Pancreas (tissue), 10 donors: ENCODE results near the gene FAM120A. TPM values are rescaled to one million over a fixed set of nuclear protein-coding genes. Genes with fewer than 3 reads are reported as not detected.

ENCODE experiments used
- ATAC-seq, 4 donors: fragments of 200-7000 bp; cut with Tn5 transposase; one replicate each; pipeline versions ENCODE4 v1.8.0 to v1.9.1; 2020; ENCODE audit warnings: mild to moderate bottlenecking in 4 of 4, moderate library complexity in 4 of 4
- DNase-seq, 6 donors: peaks; one replicate each; pipeline ENCODE4 v3.0.0-alpha.2; 2020
- FAIRE-seq: peaks from 2 replicates; lab custom pipeline; 2012; peaks lifted over from hg19 to GRCh38; lab: Jason Lieb, UNC
- H3K27ac ChIP-seq, 4 donors: fragments of 200-600 bp; sonication (generic); 1 replicate in 3 of 4; 2 replicates in 1 of 4; pipeline versions ENCODE4 v1.5.0 to v1.8.0; 2020
- H3K27me3 ChIP-seq, 4 donors: fragments of 200-600 bp; one replicate each; pipeline ENCODE4 v1.8.0; 2021
- H3K36me3 ChIP-seq, 3 donors: fragments of 200-600 bp; sonication (generic) in 1 of 3; one replicate each; pipeline versions ENCODE4 v1.5.0 to v1.8.0; 2020 to 2021
- H3K4me1 ChIP-seq, 3 donors: fragments of 200-600 bp; one replicate each; pipeline ENCODE4 v1.8.0; 2021
- H3K4me3 ChIP-seq, 4 donors: fragments of 200-600 bp; sonication (generic) in 2 of 4; one replicate each; pipeline versions ENCODE4 v1.5.0 to v1.8.0; 2020 to 2021
- H3K9me3 ChIP-seq, 4 donors: fragments of 200-600 bp; one replicate each; pipeline ENCODE4 v1.8.0; 2021
- WGBS, 2 donors: extraction: QIAGEN DNeasy Blood & Tissue Kit; methylation state at CpG; one replicate each; pipeline ENCODE4 v1.1.7; 2013; 5-methylcytosine and 5-hydroxymethylcytosine counted together
- intact Hi-C, 3 donors: fragments of 100-400 bp; cut with DNase I; formaldehyde crosslinking; loops; one replicate each; pipeline versions ENCODE4 v1.11.1 to v1.14.2; 2022
- polyA plus RNA-seq, 2 donors: library from polyadenylated mRNA; stranded (reverse); fragments of 200-250 nt; gene quantifications; one replicate each; pipeline ENCODE4 v1.2.3, GENCODE V29; 2013
- total RNA-seq, 6 donors: library from RNA; stranded (reverse); fragmentation: NEBNext Ultra II Directional in 4 of 6; extraction: Animal tissue kit (Norgen Biotek cat#: 25700) in 4 of 6; gene quantifications; one replicate each; pipeline versions ENCODE4 v1.2.1 to v1.2.4, GENCODE V29; 2021 to 2023
- TF ChIP-seq, protein P1 (sequence below), 4 donors: fragments of 200-600 bp; sonication (generic) in 3 of 4; IDR thresholded peaks; one replicate each; pipeline versions ENCODE4 v1.5.0 to v1.8.0; 2021; ENCODE audit warnings: antibody characterized with exemption in 4 of 4
- donor health status: healthy with polysubstance abuse.
- donor health status: DM: no; HTN: no; CAD: no; lungs with moderate emphysema.
- donor health status: DM: no; HTN: no; CAD: no.
- donor health status: control.
- donor health status: control.
- donor health status: Bipolar disorder and iron deficiency.
- donor health status: DM: yes; HTN: yes; CAD: no.
- donor health status: DM: no; HTN: no; CAD: no.
- donor health status: DM: no; HTN: no; CAD: no.
- donor health status: DM: yes; HTN: yes; CAD: no.

FAM120A gene
- total and polyA plus RNA-seq, 8 donors, result 24.2 to 66.4 (median 54.0) TPM

DNA sequence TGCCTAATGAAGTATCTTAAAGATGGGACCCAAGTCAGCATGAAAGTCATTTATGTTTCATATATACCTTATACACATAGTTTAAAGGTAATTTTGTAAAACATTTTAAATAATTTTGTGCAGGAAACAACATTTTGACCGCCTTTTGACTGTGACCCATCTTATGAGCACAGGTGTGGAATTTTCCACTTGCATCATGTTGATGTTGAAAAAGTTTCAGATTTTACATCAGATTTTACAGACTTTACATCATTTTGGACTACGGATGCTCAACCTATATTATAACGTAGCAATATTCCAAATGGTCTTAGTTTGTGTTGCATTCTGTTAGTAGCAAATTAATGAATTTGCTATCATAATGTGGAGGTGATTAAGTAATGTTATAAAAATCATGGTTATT is 23.6 kb downstream of the FAM120A start:
- Histone ChIP-seq H3K27ac (no peak overlapping the region), H3K36me3 (peaks cover 0 to 5% (median 0%) of the 10 kb centered on the region in 3 donors), H3K4me1 (peaks cover 0 to 13% (median 0%) of the 10 kb centered on the region in 3 donors), H3K27me3 (no peaks in the 10 kb centered on the region), H3K4me3 (no peak overlapping the region), H3K9me3 (no peaks in the 10 kb centered on the region)
- WGBS, 2 donors, result 93 to 98% methylated on average over 3 of the region's 3 CpGs
- no peak for ATAC-seq
- TF ChIP-seq, protein P1, sequence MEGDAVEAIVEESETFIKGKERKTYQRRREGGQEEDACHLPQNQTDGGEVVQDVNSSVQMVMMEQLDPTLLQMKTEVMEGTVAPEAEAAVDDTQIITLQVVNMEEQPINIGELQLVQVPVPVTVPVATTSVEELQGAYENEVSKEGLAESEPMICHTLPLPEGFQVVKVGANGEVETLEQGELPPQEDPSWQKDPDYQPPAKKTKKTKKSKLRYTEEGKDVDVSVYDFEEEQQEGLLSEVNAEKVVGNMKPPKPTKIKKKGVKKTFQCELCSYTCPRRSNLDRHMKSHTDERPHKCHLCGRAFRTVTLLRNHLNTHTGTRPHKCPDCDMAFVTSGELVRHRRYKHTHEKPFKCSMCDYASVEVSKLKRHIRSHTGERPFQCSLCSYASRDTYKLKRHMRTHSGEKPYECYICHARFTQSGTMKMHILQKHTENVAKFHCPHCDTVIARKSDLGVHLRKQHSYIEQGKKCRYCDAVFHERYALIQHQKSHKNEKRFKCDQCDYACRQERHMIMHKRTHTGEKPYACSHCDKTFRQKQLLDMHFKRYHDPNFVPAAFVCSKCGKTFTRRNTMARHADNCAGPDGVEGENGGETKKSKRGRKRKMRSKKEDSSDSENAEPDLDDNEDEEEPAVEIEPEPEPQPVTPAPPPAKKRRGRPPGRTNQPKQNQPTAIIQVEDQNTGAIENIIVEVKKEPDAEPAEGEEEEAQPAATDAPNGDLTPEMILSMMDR (IDR thresholded peaks at IDR 0.05), result no peak
- intact Hi-C loops, result no loop called here
- DNase-seq, result no peak
- FAIRE-seq, result no peak

DNA sequence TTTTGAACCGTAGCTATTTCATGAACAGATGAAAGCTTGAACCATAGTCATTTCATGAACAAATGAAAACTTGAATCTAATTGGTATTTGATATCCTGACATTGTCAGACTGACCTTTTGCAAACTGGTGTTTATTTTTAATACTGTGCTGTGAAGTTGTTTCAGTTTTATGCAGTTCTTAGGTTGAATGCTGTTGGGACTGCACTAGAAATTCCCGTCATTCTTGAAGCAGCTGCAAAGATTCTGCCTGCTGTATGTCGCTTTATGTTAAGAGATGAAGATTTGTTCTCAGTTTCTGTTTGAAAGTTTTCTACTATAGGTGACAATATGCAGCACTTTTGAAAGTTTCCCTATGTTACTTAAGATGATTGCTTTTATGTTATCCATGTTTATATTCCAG is 24.4 kb downstream of the FAM120A start:
- Histone ChIP-seq H3K27ac (no peak overlapping the region), H3K27me3 (no peaks in the 10 kb centered on the region), H3K9me3 (no peaks in the 10 kb centered on the region), H3K36me3 (peaks cover 0 to 5% (median 0%) of the 10 kb centered on the region in 3 donors), H3K4me1 (peaks cover 0 to 5% (median 0%) of the 10 kb centered on the region in 3 donors), H3K4me3 (no peak overlapping the region)
- no peak for DNase-seq
- no peak for FAIRE-seq
- ATAC-seq, result no peak
- intact Hi-C loops, result no loop called here
- WGBS, 2 donors, result 90 to 94% methylated on average over 3 of the region's 3 CpGs
- TF ChIP-seq, protein P1 (IDR thresholded peaks at IDR 0.05), result no peak

DNA sequence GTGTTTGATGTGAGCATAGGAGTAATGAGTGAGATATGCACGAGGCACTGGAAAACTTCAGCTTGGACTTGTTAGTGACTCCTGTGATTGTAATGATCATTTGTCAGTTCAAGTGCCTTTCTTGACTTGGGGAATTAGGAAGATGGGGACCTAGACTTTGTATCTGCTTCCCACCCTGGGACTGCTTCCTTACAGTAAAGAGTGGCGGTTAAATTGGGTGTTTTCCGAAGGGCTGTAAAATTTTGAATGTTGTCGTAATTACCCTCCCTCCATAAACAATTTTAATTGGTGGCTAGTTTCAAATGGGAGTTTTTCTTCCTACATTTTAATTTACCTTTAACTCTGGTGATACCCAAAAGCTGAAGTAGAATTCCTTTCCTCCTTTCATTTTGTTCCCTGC is 25.4 kb downstream of the FAM120A start:
- H3K36me3 ChIP-seq, result peaks cover 0 to 5% (median 0%) of the 10 kb centered on the region in 3 donors
- FAIRE-seq (no peak), ATAC-seq (no peak), DNase-seq (no peak)
- intact Hi-C loops, result no loop called here
- no peak overlapping the region for H3K27ac ChIP-seq
- WGBS, 2 donors, result 90 to 92% methylated on average over 4 of the region's 4 CpGs
- no peaks in the 10 kb centered on the region for H3K4me1 ChIP-seq
- H3K9me3 ChIP-seq, result no peaks in the 10 kb centered on the region
- TF ChIP-seq, protein P1 (IDR thresholded peaks at IDR 0.05), result no peak
- no peaks in the 10 kb centered on the region for H3K27me3 ChIP-seq
- H3K4me3 ChIP-seq, result no peak overlapping the region

DNA sequence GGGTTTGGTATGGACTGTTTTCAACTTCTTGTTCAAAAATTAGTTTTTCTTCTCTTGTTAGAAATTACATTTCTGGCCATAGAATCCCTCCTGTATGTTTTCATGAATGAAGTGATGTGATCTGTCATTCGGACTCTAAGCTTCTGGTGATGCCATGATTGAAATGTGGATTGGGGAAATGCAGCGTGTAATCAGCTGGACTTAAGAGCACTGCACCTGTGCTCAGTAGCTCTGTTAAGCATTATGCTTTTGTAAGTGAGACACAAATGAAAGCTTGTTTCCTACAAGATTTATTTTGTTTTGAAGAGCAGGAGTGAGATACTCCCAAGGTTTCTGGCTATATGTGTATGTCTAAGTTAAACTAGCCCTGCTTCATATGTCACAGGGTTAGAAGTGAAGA is 25.9 kb downstream of the FAM120A start:
- intact Hi-C loops, result no loop called here
- Histone ChIP-seq H3K4me3 (no peak overlapping the region), H3K36me3 (peaks cover 0 to 5% (median 0%) of the 10 kb centered on the region in 3 donors), H3K4me1 (no peaks in the 10 kb centered on the region), H3K9me3 (no peaks in the 10 kb centered on the region), H3K27me3 (no peaks in the 10 kb centered on the region), H3K27ac (no peak overlapping the region)
- FAIRE-seq, result no peak
- TF ChIP-seq, protein P1 (IDR thresholded peaks at IDR 0.05), result no peak
- 72 to 75% methylated on average over 2 of the region's 2 CpGs for WGBS, 2 donors
- no peak for ATAC-seq
- DNase-seq, result no peak

DNA sequence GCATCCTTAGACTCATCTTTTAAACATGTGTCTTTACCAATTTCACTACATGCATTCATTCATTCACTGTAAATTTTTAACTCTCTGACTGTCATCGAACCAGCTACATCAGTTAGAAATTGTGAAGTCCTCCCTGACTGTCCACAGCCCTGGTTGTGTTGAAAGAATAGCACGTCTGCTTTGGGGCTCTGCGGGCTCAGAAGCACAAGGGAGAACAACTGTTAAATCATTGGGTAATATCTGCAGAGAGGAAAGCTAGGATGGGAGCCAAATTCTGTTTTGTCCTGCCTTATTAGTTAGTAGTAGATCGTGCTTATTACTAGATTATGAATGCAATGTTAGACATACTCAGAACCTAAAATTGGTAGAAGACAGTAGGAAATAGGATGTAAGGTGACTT is 28.2 kb downstream of the FAM120A start:
- ATAC-seq (no peak), FAIRE-seq (no peak), DNase-seq (no peak)
- 86 to 88% methylated on average over 4 of the region's 4 CpGs for WGBS, 2 donors
- intact Hi-C loops, result loop anchor here in 1 of 3 donors (10.0 kb wide), 1 partner anchor 55 kb away; no protein-coding TSS in a partner anchor
- Histone ChIP-seq H3K9me3 (no peaks in the 10 kb centered on the region), H3K4me1 (no peaks in the 10 kb centered on the region), H3K27ac (no peak overlapping the region), H3K4me3 (no peak overlapping the region), H3K27me3 (no peaks in the 10 kb centered on the region), H3K36me3 (peaks cover 0 to 12% (median 0%) of the 10 kb centered on the region in 3 donors)
- TF ChIP-seq, protein P1 (IDR thresholded peaks at IDR 0.05), result no peak
